Endodermal cell (in vitro differentiated cells): ENCODE results near the gene MLX. TPM values are rescaled to one million over a fixed set of nuclear protein-coding genes. Genes with fewer than 3 reads are reported as not detected.
"Not testable (repeated sequence)": the region's sequence is repeated elsewhere in the genome, so short reads cannot be mapped to it uniquely, and the experiment has no call there.

Experiments used
- DNase-seq: peaks from one replicate; pipeline ENCODE4 v3.0.0-alpha.2; 2017
- H3K27ac ChIP-seq: 2 replicates; pipeline ENCODE4 v1.5.1; 2013; ENCODE audit warnings: mild to moderate bottlenecking, low read depth, low read length, moderate library complexity
- H3K27me3 ChIP-seq: 2 replicates; pipeline ENCODE4 v1.6.1; 2013; ENCODE audit warnings: mild to moderate bottlenecking, low read length, moderate library complexity; ENCODE audit not compliant: insufficient read depth, control insufficient read depth, poor library complexity, severe bottlenecking
- H3K36me3 ChIP-seq: 2 replicates; pipeline ENCODE4 v1.7.0; 2013; ENCODE audit warnings: mild to moderate bottlenecking, low read length, moderate library complexity; ENCODE audit not compliant: control insufficient read depth, insufficient read depth
- H3K4me1 ChIP-seq: one replicate; pipeline ENCODE4 v1.7.0; 2013; ENCODE audit warnings: low read length; ENCODE audit not compliant: control insufficient read depth, insufficient read depth
- H3K4me3 ChIP-seq: 2 replicates; pipeline ENCODE4 v1.5.1; 2013; ENCODE audit warnings: mild to moderate bottlenecking, low read length, moderate library complexity
- H3K9ac ChIP-seq: 2 replicates; pipeline ENCODE4 v1.6.1; 2013; ENCODE audit warnings: mild to moderate bottlenecking, low read length, moderate library complexity; ENCODE audit not compliant: poor library complexity, severe bottlenecking; ENCODE audit errors: extremely low read depth
- H3K9me3 ChIP-seq: 2 replicates; pipeline ENCODE4 v1.6.1; 2013; ENCODE audit warnings: mild to moderate bottlenecking, low read length, moderate library complexity; ENCODE audit not compliant: control insufficient read depth
- H3K27ac Mint-ChIP-seq: 2 replicates; pipeline ENCODE4 v1.8.0; 2020; ENCODE audit warnings: mixed read lengths
- H3K27me3 Mint-ChIP-seq: 2 replicates; pipeline ENCODE4 v1.8.0; 2021; ENCODE audit warnings: mild to moderate bottlenecking, mixed read lengths; ENCODE audit not compliant: insufficient read depth
- H3K36me3 Mint-ChIP-seq: 2 replicates; pipeline ENCODE4 v1.8.0; 2020; ENCODE audit warnings: low read depth, mixed read lengths
- H3K4me1 Mint-ChIP-seq: 2 replicates; pipeline ENCODE4 v1.8.0; 2020; ENCODE audit warnings: mixed read lengths
- H3K4me3 Mint-ChIP-seq: 2 replicates; pipeline ENCODE4 v1.8.0; 2020; ENCODE audit warnings: mild to moderate bottlenecking, moderate library complexity, mixed read lengths
- H3K9me3 Mint-ChIP-seq: 2 replicates; pipeline ENCODE4 v1.8.0; 2020; ENCODE audit warnings: mild to moderate bottlenecking, mixed read lengths
- WGBS, 2 experiments: methylation state at CpG; one replicate each; pipeline versions ENCODE4 v1.1.5 to v1.1.7; 2013; ENCODE audit warnings: missing lambda C conversion rate in 2 of 2, mixed read lengths in 1 of 2; ENCODE audit not compliant: insufficient coverage in 1 of 2, insufficient read length in 1 of 2; 5-methylcytosine and 5-hydroxymethylcytosine counted together
- total RNA-seq, 2 donors: library from RNA; stranded (reverse); fragmentation: NEBNext Ultra II Directional in 1 of 2; extraction: Animal tissue kit (Norgen Biotek cat#: 25700) in 1 of 2; gene quantifications; 2 replicates in 1 of 2; 3 replicates in 1 of 2; pipeline ENCODE4 v1.2.1, GENCODE V29; 2021
- TF ChIP-seq, protein P1 (sequence below): fragments of 200-600 bp; sonication (generic); conservative IDR thresholded peaks from 2 replicates; pipeline ENCODE4 v1.5.0; 2021; ENCODE audit warnings: antibody characterized with exemption, mild to moderate bottlenecking

MLX gene
- total RNA-seq, 2 donors from 2014 or later: 37.1 to 38.5 TPM

DNA sequence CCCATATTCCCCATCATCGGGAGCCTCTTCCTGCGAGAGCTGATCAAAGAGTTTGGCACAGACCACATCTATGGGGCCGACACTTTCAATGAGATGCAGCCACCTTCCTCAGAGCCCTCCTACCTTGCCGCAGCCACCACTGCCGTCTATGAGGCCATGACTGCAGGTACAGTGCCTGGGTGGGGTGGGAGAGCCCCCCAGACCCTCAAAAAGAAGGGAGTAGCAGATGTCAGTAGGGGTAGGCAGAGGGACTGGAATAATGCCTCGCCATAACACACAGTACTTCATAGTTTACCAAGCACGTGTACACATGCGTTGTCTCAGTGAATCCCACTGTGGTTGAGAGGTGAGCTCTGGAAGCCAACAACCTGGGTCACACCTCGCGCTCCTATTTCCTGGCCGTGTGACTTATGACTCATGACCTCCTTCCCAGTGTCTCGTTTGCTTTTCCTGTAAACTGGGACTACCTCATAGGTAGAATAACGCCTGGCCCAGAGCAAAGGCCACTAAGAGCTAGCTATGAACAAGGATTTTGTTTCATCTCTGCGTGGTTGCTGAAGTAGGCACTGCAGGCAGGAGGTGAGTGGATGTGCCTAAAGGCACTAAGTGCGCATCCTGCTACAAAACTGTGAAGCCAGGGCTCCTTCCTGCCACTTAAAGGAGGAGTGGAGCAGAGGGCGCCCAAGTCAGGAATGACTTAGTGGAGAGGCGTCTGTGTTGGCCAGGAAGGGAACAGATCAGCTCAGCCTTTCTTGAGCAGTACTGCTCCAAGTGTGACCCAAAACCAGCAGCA is 25.7 kb upstream of the MLX start:
- Histone ChIP-seq H3K27ac (no peak overlapping the region), H3K4me3 (no peak overlapping the region), H3K27me3 (no peaks in the 10 kb centered on the region), H3K9ac (no peak overlapping the region), H3K4me1 (peaks cover 6% of the 10 kb centered on the region), H3K9me3 (no peaks in the 10 kb centered on the region), H3K36me3 (peaks cover 10% of the 10 kb centered on the region)
- TF ChIP-seq, protein P1, sequence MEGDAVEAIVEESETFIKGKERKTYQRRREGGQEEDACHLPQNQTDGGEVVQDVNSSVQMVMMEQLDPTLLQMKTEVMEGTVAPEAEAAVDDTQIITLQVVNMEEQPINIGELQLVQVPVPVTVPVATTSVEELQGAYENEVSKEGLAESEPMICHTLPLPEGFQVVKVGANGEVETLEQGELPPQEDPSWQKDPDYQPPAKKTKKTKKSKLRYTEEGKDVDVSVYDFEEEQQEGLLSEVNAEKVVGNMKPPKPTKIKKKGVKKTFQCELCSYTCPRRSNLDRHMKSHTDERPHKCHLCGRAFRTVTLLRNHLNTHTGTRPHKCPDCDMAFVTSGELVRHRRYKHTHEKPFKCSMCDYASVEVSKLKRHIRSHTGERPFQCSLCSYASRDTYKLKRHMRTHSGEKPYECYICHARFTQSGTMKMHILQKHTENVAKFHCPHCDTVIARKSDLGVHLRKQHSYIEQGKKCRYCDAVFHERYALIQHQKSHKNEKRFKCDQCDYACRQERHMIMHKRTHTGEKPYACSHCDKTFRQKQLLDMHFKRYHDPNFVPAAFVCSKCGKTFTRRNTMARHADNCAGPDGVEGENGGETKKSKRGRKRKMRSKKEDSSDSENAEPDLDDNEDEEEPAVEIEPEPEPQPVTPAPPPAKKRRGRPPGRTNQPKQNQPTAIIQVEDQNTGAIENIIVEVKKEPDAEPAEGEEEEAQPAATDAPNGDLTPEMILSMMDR: no peak
- WGBS, 2 experiments: 90 to 99% methylated on average over 11 to 17 of the region's 17 CpGs
- peaks cover 32% of the 10 kb centered on the region for H3K36me3 Mint-ChIP-seq
- peaks cover 2% of the 10 kb centered on the region for H3K4me1 Mint-ChIP-seq
- no peak for DNase-seq
- H3K9me3 Mint-ChIP-seq: no peaks in the 10 kb centered on the region
- no peaks in the 10 kb centered on the region for H3K27me3 Mint-ChIP-seq
- no peak overlapping the region for H3K4me3 Mint-ChIP-seq
- peak overlapping the region; percentile 26 for H3K27ac Mint-ChIP-seq

DNA sequence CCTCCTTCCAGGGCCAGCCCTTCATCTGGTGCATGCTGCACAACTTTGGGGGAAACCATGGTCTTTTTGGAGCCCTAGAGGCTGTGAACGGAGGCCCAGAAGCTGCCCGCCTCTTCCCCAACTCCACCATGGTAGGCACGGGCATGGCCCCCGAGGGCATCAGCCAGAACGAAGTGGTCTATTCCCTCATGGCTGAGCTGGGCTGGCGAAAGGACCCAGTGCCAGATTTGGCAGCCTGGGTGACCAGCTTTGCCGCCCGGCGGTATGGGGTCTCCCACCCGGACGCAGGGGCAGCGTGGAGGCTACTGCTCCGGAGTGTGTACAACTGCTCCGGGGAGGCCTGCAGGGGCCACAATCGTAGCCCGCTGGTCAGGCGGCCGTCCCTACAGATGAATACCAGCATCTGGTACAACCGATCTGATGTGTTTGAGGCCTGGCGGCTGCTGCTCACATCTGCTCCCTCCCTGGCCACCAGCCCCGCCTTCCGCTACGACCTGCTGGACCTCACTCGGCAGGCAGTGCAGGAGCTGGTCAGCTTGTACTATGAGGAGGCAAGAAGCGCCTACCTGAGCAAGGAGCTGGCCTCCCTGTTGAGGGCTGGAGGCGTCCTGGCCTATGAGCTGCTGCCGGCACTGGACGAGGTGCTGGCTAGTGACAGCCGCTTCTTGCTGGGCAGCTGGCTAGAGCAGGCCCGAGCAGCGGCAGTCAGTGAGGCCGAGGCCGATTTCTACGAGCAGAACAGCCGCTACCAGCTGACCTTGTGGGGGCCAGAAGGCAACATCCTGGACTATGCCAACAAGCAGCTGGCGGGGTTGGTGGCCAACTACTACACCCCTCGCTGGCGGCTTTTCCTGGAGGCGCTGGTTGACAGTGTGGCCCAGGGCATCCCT is 23.5 kb upstream of the MLX start:
- Histone ChIP-seq H3K9ac (no peak overlapping the region), H3K9me3 (no peaks in the 10 kb centered on the region), H3K27ac (no peak overlapping the region), H3K36me3 (peaks cover 10% of the 10 kb centered on the region), H3K4me3 (no peak overlapping the region), H3K27me3 (no peaks in the 10 kb centered on the region), H3K4me1 (no peaks in the 10 kb centered on the region)
- Mint-ChIP-seq H3K4me3 (no peak overlapping the region), H3K36me3 (peaks cover 32% of the 10 kb centered on the region), H3K27ac (no peak overlapping the region), H3K9me3 (no peaks in the 10 kb centered on the region), H3K27me3 (no peaks in the 10 kb centered on the region), H3K4me1 (no peaks in the 10 kb centered on the region)
- no peak for DNase-seq
- TF ChIP-seq, protein P1: no peak
- WGBS, 2 experiments: 95% methylated on average over 25 to 39 of the region's 39 CpGs

DNA sequence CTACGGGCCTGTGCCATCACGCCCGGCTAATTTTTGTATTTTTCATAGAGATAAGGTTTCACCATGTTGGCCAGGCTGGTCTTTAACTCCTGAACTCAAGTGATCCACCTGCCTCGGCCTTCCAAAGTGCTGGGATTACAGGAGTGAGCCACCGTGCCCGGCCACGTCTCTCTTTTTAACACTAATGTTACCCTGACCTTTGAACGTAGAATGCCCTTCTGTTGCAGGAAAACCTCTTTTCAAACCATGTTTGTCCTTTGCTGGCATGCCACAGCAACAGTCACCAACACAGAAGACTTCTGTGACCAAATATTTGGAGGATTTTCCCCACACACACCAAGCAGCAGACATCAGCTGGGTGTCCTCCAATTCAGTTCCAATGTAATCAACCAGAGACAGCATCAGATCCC is 22.0 kb upstream of the MLX start:
- no peak overlapping the region for H3K27ac Mint-ChIP-seq

DNA sequence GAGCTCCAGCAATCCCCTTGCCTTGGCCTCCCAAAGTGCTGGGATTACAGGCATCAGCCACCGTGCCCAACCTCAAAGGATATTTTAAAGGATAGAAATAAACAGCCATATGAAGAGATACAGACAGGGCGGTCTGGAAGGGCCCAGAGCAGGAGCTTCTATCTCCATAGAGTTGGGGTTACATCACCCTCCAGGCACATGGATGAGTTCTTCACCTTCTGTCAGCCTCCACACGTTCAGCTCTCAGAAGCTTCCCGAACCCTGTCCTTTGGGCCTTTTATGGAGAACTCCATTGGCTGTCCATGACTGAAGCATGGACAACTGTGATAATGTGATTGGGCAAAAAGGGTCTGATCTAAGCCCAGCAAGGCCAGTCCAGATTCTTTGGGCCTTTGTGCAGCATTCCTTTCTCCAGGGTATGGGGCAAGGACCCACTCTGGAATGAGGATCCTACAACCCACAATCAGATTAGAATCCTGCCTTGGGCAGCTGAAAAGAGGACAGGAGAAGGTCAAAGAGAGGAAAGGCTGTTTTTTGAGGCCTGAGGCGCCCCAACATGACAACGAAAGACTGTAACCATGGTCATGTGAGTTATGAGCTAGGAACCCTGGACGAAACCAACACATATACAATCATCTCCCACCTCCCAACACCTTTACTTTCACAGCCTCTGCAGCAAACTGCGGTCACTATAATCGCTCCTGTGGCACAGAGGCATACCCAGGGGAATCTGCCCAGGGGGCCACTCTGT is 21.0 kb upstream of the MLX start:
- H3K4me1 Mint-ChIP-seq, H3K36me3 ChIP-seq, H3K9me3 ChIP-seq, H3K9me3 Mint-ChIP-seq, H3K27ac Mint-ChIP-seq, DNase-seq, H3K4me1 ChIP-seq, H3K4me3 ChIP-seq, H3K27me3 ChIP-seq, H3K27me3 Mint-ChIP-seq, H3K27ac ChIP-seq, H3K4me3 Mint-ChIP-seq, H3K9ac ChIP-seq: not testable (repeated sequence)
- H3K36me3 Mint-ChIP-seq: peaks cover 16% of the 10 kb centered on the region
- 87 to 100% methylated on average over 2 to 6 of the region's 9 CpGs for WGBS, 2 experiments

More for the DNA sequence above, 22.0 kb upstream of the MLX start:
- Histone ChIP-seq H3K27me3 (no peaks in the 10 kb centered on the region), H3K9ac (no peak overlapping the region), H3K36me3 (peaks cover 4% of the 10 kb centered on the region), H3K27ac (no peak overlapping the region), H3K4me3 (no peak overlapping the region), H3K4me1 (no peaks in the 10 kb centered on the region), H3K9me3 (no peaks in the 10 kb centered on the region)
- no peaks in the 10 kb centered on the region for H3K9me3 Mint-ChIP-seq
- DNase-seq: no peak
- TF ChIP-seq, protein P1: no peak
- peaks cover 5% of the 10 kb centered on the region for H3K4me1 Mint-ChIP-seq
- peaks cover 23% of the 10 kb centered on the region for H3K36me3 Mint-ChIP-seq
- H3K4me3 Mint-ChIP-seq: no peak overlapping the region
- H3K27me3 Mint-ChIP-seq: no peaks in the 10 kb centered on the region
- 75 to 79% methylated on average over 8 of the region's 8 CpGs for WGBS, 2 experiments
